DLD1 (cell line): ENCODE results near the gene CASKIN2.
"Not testable (repeated sequence)": the region's sequence is repeated elsewhere in the genome, so short reads cannot be mapped to it uniquely, and the experiment has no call there.

Experiments
- in situ Hi-C: cut with HindIII; loops from 2 replicates; pipeline ENCODE4 v1.10.0; 2017; ENCODE audit warnings: low sequenced_read_pairs

CASKIN2 gene

DNA sequence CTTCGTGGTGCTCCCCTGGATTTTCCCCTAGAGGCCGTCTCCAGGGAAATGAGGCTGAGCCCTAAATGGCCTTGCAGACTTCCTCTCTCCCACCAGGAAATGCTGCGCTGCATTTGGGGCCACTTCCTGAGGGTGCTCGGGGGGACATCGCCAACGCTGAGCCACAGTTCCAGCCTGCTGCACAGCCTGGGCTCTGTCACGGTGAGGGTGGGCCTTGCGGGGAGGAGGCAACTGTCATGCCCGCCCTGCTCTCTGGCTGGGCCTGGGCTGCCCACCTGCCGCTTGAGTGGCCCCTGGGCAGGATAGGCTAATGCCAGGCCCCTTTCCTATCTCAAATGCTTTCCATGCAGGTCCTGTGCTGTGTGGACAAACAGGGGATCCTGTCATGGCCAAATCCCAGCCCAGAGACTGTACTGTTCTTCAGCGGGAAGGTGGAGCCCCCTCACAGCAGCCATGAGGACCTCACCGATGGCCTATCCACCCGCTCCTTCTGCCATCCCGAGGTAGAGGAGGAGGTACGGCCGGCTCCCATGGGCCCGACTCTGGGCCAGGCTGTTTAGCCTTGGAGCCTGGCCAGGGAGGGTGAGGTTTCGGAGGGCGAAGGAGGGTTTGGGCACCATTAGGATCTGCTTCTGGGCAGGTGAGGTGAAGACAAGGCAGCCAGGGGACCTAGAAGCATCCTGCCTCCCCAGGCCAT, 24.2 kb downstream of the CASKIN2 start:
- in situ Hi-C loops, result no loop called here

DNA sequence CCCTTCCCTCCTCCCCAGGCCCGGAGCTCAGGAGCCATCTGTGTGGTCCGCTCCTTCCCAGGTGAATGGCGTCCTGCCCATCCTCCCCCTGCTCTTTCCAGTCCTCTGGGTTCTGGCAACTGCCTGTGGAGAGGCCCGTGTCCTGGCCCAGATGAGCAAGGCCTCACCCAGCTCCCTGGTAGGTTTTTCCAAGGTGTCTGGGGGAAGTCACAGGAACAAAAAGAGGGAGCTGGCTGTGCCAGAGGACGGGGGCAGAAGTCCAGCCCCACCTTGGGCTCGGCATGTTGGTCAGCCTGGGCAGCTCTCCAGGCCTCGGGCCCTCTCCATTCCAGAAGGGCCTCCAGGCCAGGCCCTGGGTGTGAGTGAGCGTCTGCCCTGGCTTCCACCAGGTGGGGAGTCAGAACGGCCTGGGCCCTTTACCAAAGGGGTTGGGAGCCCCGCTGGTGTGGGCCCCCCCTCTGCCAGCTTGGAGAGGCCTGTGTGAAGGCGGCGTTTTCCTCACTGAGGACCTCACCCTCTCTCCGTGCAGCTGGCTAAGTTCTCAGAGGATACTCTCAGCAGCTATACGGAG, 25.1 kb downstream of the CASKIN2 start:
- in situ Hi-C loops, result no loop called here

DNA sequence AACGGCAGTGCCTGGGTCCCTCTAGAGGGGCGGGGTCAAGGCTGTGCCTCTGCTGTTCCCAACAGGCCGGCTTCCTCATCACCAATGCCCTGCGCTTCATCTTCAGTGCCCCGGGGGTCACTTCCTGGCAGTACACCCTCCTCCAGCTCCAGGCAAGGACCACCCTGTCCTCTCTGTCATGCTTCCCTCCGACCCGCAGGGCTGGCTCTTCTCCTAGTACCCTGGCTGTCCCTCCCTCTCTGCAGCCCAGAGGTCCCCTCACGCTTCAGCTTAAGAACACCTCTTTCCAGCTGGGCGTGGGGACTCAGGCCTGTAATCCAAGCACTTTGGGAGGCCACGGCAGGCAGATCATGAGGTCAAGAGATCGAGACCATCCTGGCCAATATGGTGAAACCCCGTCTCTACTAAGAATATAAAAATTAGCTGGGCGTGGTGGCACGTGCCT, 25.8 kb downstream of the CASKIN2 start:
- in situ Hi-C loops, result no loop called here

DNA sequence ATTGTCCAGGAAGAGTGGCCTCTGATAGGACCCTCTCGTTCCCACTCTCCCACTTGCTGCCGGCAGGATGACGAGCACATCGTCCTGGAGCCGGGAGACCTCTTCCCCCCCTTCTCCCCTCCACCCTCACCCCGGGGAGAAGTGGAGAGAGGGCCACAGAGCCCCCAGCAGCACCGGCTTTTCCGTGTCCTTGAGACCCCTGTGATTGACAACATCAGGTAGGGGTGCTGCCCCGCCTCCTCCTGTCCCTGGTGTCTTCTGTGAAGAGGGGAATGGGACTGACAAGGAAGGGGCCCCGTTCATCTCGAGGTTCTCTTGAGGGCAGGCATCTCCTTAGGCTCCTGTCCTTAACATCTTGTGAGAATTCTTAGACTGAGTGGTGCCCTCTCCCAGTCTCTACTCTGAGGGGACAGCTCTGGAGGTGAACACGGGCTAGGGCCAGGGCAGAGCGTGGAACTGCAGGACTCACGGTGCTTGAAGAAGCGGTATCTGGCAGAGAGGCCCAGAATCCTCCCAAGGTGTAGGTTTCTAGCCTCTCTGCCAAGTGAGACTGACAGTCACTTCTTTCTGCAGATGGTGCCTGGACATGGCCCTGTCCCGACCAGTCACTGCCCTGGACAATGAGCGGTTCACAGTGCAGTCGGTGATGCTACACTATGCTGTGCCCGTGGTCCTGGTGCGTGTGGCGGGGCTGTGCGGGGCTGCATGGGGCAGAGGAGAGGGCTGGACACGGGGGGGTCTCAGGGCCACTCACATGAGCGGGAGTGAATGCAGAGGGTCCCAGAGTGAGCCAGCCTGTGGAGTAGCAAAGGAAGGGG, 26.4 kb downstream of the CASKIN2 start:
- in situ Hi-C loops, result no loop called here

DNA sequence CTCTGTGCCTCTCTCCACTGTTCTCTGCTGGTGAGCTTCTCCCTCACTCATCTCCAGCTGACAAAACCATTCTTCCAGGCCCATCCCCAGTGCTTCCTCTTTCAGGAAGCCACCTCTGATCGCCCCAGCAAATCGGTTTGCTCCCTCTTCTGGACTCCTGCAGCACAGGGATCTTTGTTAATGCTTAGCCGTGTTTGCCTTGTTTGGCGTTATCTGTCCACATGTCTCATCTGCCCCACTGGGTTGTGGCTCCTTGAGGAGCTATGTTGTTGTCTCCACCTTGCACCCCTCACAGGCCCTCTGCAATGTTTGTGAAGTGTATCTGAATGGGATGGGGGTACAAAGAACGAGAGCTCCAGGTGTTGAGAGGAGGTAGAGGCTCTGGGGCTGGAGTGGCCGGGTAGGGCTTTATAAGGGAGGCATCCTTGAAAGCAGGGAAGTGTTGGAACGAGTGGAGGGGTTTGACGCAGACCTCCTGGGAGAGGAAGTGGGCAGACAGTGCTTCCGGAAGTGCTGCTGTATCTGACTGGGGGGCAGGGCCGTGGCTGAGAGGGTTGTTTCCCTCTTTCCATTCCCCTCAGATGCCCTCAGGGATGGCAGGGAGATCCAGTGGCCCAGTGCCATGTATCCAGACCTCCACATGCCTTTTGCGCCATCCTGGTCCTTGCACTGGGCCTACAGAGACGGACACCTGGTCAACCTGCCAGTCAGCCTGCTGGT, 27.8 kb downstream of the CASKIN2 start:
- in situ Hi-C loops, result no loop called here

DNA sequence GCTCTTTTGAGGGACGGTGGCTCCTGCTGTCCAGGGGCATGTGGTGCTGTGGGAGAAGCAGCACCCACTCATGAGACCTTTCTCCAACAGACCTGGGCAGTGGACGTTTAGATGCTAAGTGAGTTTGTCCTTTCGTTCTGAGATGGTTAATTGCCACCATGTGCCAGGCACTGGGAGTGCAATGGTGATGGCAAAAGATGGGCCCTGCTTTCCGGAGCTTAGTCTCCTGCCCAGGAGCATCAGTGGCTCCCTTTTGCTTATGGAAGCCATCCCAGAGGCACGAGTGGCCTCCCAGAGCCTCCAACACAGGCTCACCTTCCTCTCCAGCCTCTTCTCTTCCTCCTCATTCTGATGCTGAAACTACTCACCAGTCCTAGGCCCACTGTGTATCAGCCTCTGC, 28.4 kb downstream of the CASKIN2 start:
- in situ Hi-C loops, result no loop called here

DNA sequence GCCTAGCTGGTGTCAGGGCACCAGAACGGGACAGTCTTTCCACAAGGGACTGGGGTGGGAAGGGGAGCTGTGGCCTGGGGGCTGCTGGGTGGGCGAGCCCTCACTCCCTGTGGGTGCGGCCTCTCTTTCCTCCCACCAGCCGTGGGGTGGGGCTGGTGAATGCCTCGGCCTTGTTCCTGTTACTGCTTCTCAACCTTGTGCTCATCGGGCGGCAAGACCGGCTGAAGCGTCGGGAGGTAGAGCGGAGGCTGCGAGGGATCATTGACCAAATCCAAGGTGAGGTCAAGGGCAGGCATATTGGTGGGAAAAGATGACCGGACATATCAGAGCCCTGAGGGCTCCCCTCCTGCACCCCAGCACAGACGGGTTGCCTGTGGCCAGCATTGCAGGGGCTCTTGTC, 29.2 kb downstream of the CASKIN2 start:
- in situ Hi-C loops, result no loop called here

DNA sequence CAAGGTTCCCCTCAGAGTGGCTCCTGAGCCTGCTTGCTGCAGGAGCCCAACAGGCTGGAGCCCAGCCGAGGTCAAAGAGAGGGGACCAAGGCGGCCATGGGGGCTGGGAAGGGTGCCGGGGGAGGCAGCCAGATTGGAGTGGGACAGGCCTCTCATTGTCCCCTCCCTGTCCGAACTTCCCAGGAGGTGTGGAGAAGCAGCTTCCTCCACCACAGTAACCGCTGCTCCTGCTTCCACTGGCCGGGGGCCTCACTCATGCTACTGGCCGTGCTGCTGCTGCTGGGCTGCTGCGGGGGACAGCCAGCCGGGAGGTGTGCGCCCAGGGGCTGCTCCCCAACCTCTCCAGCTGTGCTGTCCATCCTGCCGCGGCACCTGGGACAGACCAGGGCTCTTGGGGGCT, 29.6 kb downstream of the CASKIN2 start:
- in situ Hi-C loops, result no loop called here

DNA sequence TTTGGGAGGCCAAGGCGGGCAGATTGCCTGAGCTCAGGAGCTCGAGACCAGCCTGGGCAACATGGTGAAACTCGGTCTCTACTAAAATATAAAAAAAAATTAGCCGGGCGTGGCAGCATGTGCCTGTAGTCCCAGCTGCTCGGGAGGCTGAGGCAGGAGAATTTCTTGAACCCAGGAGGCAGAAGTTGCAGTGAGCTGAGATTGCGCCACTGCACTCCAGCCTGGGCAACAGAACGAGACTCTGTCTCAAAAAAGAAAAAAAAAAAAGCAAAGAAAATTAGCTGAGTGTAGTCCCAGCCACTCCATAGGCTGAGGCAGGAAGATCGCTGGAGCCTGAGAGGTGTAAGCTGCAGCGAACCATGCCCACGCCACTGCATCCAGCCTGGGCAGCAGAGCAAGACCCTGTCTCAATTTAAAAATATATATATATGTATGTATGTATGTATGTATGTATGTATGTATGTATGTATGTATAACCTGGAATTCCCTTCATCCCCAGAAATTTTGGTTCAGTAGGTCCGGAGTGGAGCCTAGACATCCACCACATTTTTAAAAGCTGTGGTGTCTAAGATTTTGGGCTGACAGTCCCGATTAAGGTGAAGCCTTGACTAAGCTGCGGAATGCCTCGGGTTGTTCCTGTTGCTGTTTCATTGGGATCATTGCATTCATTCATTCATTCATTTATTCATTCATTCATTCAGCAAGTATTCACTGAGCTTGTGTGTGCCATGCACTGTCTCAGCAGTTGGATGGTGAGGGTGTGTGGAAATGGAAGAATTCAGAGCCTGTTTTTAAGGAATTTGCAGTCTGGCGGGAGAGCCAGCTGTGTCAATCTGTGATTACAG, 33.0 kb downstream of the CASKIN2 start:
- in situ Hi-C loops, result no loop called here

DNA sequence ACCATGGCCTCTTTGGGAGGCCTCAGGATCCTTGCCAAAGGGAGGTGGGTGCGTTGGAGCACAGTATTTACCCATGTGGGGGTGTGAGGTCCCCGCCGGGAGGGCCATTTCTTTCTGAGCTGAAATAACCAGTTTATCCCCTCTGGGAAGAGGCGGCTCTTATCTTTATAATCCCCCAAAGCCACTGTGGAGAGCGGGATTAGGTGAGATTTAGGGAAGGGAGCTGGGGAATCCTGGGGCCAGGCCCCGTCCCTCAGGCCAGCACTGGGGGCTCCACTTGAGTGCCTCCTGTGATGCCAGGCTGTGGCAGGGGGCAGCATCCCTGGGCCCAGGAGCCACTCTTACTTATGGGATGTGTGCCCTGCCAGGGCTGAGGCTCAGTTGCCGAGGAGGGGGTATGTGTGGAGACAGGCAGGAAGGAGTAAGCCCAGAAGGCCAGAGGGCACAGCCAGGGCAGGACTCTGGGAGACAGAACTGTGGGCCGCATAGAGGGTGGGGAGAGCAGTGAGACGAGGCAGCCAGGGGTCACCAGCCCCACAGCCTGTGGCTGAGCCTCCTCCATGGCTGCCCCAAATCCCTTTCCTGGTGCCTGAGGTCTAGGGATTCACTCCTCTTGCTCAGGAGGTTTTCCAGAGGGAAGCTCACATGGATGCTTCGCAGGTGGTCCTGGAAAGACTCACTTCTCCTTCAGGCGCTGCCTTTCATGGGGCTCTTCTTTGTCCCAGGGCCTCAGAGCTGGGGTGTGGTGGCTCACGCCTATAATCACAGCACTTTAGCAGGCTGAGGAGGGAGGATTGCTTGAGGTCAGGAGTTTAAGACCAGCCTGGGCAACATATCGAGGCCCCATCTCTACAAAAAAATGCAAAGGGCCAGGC, 33.9 kb downstream of the CASKIN2 start:
- in situ Hi-C loops, result no loop called here

DNA sequence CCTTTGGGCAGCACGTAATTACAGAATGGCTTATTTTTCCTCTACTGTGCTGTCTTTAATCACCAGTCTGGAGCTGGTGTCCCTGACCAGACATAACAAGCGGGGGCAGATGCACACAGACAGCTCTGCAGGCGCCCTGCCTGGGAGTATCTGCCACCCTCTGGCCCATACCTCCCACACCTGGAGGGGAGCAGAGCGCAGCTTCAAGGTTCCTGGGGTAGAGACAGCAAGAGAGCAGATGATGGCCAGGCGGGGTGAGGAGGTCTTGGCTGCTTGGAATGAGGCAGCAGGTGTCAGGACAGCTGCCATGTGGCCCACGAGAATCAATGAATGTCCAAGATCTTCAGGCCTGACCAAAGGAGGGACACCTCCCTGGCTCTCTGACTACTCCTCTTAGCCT, 35.1 kb downstream of the CASKIN2 start:
- in situ Hi-C loops, result no loop called here

DNA sequence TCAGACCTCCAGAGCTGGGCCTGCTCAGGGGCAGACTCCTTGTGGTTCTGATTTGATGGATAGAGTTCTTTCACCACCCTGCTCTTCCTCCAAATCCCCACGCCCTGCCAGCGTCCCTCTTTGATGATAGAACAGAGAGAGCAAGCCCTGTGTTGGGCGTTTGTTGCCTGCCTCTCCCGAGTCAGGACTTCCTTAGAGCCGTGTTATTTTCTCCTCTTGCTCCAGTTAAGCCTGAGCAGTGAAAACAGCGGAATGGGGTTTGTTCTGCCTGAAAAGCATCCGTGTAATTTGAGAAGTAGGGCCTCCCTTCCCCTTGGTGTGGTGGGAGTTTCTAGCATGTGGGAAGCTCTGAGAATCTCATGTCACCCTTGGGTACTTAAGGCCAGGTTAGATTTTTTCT, 36.8 kb downstream of the CASKIN2 start:
- in situ Hi-C loops, result no loop called here

DNA sequence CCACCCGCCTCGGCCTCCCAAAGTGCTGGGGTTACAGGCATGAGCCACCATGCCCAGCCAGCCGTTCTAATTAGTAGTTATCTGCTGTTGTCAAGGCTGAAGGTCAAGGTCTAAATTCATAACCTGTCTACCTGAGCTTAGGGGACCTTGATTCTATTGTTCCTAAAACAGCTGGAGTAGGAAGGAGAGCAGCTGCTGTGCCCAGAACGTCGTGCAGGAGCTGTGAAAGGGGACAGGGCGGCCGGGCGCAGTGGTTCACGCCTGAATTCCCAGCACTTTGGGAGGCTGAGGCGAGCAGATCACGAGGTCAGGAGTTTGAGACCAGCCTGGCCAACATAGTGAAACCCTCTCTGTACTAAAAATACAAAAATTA, 37.9 kb downstream of the CASKIN2 start:
- in situ Hi-C loops, result not testable (repeated sequence)

DNA sequence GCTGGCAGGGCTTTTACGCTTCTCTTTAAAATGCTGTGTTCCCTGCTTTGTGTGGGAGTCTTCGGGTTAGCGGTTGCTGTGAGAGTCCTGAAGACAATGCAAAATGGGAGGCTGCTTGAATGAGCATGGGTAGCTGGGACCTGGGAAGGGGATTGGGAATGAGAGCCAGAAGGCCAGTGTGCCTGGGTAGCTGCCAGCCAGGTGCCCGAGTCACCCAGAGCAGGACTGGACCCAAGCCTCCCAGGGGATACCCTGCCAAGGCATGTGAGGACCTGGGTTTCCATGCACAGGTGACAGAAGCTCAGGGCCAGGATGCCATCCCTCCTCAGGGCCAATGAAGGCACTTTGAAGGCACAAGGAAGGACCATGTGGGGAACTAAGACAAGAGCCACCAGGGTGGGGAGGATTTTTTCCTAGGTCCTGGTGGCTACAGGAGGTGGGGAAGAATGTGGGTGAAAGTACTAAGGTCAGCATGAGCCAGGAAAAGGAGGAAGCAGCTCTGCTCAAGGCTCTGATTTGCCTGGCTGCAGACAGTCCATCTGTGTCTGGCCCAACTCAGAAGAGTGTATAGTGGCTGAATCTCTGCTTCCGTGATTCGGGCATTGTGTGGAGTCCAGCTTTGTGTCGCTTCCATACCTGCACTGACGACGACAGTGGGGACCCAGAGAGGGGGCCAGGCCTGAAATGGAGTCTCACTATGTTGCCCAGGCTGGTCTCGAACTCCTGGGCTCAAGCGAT, 38.4 kb downstream of the CASKIN2 start:
- in situ Hi-C loops, result no loop called here

DNA sequence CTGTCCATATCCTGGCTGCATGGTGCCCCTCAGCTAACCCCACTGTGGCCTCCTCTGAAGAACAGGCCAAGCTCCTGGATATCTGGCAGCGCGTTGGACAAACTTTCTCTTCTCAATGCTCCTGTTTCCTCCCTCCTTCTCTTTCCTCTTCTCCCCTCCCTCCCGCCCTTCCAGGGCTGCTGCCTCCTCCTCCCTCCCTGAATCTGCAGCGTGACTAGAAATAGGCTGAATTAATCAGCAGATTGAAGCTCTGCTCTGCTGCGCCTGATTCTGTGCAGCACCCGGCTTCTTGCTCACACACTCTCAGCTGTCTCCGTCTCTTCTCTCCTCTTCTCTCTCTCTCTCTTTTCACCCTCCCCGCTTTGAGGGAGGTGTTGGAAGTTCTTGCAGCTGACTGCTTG, 39.1 kb downstream of the CASKIN2 start:
- in situ Hi-C loops, result no loop called here

DNA sequence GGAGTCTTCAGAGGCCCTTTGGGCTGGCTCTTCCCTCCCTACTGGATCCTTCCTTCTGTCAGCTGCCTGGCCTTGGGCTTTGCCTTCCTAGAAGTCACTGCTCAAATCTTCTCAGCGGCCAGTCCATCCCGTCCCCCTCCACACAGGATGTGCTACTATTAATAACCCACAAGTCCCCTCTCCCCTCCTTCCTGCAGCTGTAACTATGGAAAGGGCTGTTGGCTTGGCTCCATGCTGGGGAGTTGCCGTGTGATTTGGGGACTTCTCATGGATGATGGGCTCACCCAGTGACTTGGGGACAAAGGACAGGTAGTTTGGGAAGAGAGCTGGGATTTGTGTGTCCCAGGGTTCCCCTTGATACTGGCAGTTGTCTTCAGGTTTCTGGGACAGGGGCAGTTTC, 39.5 kb downstream of the CASKIN2 start:
- in situ Hi-C loops, result no loop called here

DNA sequence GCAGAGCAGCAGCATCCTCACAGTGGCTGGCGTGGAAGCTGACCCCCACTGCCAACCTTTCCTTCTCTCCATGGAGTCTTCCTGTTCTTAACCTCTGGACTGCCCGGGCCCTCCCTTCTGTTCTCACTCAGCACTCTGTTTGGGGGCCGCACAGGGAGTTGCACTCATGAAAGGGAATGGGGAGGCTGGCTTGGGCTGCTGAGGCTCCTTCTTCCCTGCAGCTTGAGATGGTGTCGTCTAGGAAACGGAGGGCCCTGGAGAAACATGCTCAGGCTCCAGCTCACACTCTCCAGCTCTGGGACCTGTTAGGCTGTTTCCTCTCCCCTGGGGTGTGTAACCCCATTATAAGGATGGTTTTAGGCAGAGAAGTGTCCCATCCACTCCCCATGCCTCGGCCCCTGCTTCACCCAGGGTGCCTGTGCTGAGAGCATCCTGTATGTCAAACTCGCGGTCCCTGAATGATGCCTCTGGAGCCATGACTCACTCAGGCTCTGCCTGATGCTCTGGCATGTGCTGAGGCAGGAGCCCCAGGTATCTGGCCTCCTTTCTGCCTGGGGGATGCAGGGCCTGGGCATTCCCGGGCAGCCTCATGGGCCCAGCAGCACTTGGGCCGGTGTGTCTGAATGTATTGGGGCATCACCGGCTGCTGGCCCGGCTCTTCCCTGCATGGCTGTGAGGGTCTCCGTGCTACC, 40.0 kb downstream of the CASKIN2 start:
- in situ Hi-C loops, result no loop called here

DNA sequence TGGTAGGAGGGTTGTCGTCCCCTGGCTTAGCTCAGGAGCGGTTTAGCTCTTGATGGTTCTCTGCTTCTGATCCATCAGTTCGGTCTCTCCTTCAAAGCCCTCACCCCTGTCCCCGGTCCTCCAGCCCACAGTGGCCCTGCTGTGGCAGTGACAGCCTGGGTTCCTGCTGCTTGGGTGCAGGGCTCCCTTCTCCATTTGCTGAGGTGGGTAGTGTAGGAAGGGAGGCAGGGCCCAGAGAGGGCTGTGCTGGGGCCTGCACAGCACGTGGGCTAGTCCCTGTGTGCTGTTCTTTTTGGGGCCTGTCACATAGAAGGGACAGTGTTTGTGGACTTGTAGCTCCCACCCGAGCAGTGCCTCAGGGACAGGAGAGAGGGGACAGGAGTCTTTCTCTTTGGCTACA, 40.6 kb downstream of the CASKIN2 start:
- in situ Hi-C loops, result no loop called here
